SH-SY5Y (cell line): ENCODE data around the gene SLC26A6.

ENCODE experiments used
- GATA2 ChIP-seq: IDR thresholded peaks from 2 replicates; pipeline ENCODE4 v1.6.1; 2011; ENCODE audit warnings: mild to moderate bottlenecking, low read depth, low read length
- GATA3 ChIP-seq: IDR thresholded peaks from 2 replicates; pipeline ENCODE4 v1.6.1; 2011; ENCODE audit warnings: low read depth, mild to moderate bottlenecking, low read length, moderate library complexity

Gene SLC26A6

DNA sequence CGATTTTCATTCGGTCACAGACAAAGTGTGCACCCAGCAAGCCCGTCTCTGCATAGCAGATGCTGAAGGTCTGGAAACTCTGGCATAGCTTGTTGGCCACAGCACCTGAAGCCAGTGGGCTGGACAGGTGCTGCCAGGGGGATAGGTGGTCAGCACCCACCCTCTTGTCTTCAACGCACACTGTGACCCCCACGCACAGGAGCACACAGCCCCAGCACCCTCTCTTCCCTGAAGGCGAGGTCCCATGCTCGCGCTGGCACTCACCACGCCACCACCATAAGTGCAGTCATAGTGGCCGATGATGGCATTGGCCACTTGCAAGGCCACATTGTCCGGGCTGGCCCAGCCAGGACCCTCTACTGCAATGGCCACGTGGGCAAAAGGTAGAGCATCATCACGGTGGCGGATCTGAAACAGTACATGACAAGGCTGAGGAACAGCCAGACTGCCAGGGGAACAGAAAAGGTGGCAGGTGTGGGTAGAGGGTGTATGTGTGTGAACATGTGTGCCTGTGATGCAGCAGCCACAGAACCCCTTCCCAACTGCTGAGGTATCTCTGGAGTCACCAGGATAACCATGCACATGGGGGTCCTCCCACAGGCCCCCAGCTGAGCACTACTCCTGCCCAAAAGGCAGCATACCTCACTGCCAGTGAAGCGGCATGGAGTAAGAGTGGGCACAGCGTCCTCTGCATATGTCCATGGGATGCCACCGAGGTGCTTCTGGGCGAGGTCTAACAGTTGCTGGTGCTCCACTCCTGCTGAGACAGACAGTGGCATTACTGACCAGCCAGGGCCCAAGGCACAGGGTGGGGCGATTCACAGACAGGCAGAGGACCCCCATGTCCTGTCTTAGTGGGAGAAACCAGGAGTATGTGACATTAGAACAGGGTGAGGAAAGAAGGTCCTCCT, 34.3 kb downstream of the SLC26A6 start:
- TF ChIP-seq GATA3 (no peak), GATA2 (no peak)

DNA sequence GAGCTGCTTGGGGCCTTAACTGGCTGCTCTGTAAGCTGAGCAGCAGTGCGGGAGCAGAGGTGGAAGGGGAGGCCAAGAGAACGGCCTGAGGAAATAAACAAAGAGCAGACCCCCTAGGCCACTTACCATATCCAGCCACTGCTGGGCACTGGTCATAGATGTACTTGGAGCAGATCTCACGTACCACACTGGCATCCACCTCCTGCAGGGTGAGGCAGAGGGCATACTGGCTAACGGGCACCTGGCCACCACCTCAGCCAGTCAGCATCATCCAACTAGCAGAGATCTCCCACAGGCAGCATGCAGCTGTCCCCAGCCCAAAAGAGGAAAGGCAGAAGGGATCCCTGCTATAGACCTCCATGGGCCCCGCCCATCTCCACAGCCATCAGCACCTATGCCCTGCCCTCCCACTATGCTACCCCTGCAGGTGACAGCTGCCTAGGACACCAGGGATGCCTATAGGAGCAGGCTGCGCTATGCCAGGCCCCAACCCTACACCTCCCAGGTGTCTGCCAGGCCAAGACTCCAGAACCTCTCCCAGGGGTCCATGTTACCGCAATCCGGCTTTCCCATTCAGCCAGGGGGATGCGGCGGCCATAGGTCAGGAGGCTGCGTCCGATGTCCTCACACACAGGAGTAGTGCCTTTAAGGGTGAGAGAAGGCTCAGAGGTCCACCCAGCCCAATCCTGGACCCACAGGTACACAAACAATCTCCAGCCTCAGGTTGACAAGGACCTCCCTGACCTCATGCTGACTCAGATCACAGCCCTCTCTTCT, 35.6 kb downstream of the SLC26A6 start:
- TF ChIP-seq GATA2 (no peak), GATA3 (no peak)

DNA sequence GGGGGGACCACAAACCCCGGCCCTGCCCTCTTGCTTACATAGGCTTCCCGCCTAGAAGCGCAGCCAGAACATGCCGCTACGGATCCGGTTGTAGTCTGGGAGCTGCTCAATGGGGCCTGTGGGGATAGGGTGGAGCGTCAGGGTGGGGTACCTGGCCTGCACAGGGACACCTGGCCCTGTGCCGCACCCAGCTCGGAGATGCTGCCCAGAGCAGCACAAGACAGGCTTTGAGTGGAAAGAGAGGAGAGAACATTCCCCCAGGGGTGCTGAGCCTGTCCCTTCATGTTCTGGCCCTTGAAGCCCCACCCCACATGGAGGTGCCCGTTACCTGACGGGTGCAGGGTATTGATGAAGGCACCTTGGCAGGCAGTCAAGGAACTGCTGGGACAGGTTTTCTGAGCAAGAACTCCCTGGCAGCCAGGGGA, 36.2 kb downstream of the SLC26A6 start:
- no peak for TF ChIP-seq GATA2
- TF ChIP-seq GATA3, result no peak

DNA sequence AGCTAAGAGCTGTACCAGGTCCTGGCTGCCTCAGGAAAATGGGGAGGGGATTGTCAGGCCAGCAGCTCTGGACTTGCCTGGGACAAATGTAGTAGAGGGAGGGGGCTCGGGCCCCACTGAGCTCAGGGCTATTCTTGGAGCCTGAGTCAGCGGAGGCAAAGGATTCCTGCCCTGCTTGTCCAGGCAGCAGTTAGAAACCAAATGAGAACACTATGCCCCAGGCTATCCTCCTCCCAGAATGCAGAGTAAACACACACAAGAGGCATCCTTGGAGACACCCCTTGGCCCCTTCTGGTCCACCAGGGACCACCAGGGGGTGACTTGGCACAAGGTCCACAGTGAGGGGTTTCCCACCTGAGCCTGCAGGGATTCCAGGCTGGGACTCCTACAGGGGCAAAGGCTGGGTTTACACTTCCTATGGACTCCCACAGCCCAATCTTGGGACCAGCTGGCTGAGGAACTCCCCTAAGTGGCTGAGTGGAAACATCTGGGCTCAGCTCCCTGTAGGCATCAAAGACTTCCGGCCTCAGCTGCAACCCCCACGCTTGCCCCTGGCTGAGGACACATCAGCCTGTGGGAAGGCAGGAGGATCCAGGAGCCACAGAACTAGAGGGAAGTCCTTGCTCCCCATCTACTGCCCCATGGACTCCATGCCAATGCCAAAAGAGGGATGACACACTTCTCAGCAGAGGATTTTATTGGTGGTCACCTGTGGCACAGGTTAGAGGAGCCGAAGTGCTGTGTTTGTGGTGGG, 36.8 kb downstream of the SLC26A6 start:
- TF ChIP-seq GATA3 (no peak), GATA2 (no peak)

DNA sequence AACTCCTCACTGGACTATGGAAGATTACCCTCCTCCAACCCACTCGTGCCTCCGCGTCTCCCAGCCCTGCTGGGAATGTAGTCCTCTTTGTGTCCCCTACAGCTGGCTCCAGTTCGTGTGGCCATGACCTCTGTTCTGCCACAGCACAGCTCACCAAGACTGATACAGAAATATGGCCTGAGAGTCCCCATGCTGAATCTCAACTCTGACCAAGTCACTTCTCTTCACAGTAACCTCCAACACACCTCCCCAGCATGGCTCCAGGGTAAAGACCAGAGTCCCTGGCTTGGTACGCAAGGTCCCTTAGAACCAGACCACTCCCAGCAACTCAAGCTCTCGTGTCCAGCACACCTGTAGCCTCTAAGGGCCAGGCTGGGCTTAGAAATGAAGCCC, 37.9 kb downstream of the SLC26A6 start:
- TF ChIP-seq GATA2 (no peak), GATA3 (no peak)

DNA sequence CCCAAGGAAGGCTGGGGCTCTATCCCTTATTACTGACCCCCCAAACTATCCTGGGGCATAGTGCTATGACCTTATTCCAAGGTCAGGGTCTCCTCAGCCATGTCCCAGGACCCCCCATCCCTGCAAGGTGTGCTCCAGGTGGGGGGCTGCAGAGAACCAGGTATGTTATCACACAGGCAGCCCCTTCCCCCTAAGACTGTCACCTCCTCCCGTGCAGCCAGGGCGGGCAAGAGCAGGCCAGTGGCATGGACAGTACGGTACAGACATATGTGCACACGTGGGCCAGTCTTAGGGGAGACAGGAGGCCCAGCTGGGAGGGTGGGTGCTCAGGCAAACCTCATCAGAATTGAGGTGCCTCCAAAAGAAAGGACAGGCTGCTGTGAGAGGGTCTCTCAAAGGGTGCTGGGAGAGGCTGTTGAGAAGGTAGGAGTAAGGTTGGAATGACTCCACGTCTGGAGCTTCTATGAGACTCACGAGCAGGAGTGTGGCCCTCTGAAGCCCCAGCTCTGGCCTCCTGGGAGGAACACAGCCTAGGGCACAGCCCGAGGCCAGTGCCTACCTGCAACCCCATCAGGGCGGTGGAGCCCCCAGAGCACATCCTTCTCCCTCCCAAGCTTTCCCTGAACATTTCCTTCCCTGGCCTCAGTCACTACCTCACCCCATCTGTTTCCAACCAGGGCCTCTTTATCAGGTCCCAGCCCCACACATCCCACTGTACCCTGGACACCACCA, 38.4 kb downstream of the SLC26A6 start:
- no peak for TF ChIP-seq GATA2
- TF ChIP-seq GATA3, result no peak

DNA sequence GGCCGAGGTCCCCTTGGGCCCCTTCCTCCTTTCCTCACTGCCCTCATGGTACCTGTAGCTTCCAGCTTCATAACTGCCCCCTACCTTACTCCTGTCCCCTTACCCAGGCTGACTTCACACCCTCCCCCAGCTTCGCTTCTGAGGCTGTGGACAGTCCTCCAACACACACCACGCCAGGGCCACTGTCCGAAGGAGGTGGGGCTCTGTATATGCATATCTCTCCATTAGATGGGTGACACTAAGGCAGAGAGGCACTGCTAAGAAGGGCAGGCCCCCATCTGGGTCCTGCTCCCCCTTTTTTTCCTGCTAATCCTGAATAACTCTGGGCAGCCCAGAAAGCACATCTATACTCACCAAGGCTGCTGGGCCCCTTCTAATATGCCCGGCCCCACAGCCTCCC, 39.1 kb downstream of the SLC26A6 start:
- TF ChIP-seq GATA2 (no peak), GATA3 (no peak)

DNA sequence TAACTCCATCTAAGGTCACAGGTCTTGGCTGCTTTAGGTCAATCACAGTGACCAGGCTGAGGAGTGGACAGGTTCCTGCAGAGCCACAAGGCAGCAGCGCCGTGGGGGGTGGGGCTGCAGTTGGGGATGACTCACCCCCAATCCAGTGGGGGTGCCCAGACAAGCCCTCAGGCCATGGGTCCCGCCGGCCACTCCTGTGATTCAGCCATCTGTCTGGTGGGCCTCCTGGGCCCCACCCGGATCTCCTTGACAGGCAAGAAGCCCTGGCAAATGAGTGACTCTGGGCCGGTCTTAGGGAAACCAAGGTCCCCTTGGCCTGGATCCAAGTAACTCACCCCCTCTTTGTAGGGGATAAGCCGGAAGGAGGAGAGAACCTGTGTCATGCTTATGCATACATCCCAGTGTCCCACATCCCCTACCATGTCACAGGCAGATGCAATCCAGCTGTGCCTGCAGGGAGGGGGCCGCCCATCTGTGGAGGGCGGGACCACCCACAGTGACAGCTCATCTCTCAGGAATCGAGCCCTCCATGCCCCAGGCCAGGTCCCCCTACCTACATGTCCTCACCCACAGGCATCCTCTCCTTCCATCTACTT, 39.6 kb downstream of the SLC26A6 start:
- no peak for TF ChIP-seq GATA3
- no peak for TF ChIP-seq GATA2

DNA sequence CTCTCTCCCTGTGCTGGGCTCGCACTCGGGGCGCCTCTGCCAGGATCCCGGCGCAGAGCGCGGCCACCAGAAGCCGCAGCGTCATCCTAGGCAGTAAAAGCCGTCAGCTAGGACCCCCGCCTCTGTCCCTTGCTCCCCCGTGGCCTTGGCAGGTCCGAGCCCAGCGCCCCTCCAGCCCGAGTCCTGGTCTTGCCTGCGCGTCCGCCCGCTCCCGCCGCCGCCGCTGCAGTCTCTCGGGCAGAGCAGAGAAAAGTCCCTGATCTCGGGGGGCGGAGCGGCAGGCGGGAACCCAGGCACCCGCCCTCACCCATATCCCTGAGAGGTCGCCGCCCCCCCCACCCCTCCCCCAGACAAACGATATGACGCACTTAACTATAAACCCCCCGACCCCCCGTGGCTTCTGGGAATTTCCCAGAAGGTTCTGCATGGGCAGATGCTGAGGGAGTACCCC, 40.2 kb downstream of the SLC26A6 start, which contains the start of gene COL7A1:
Gene COL7A1, minus strand, starts transcription at position 255 of the 451 bp plus-strand sequence. Its CDS starts 170 bp downstream, at position 85.
- TF ChIP-seq GATA3 (no peak), GATA2 (no peak)

DNA sequence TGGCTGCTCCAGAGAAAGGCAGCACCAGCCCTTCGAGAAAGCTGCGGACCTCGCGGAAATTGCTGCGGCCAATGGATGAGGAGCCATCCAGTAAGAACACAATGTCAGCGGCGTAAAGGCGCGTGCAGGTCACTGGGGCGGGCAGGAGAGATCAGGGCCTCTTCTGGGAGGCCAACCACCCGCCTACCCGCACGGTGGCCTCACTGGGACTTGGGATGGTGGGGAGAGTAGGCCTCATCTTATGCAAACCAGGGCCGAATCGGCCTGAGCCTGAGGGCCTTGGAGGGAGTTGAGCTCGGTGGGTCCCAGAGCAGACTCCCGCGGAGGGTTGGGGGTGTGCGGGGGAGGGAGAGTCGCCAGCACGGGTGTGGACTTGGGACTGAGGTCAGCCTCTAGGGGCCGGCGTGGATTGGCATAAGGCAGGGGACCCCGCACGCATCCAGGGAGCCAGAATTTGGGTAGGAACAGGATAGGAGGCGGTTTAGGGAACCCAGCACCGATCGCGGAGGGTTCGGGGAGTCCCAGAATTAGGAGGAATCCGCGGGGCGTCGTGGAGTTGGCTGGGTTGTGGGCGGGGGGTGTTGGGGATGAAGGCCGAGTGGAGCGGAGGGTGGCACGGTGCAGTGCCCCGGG, 40.7 kb downstream of the SLC26A6 start:
- no peak for TF ChIP-seq GATA2
- no peak for TF ChIP-seq GATA3

DNA sequence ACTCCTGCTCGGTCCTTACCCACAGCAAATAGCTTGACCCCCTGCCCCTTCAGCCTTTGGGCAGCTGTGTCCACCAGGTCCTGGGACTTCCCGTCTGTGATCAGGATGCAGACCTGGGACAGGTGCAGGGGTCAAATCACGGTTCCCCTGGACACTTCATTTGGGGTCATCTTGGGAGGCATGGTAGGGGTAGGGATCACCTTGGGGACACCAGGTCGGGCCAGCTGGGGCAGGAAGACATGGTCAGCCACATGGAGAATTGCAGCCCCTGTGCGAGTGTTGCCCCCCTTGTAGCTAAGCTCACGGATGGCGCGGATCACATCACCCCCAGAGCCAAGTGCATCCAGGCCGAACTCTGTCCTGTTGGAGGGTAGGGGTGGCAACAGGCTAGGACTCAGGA, 41.9 kb downstream of the SLC26A6 start:
- TF ChIP-seq GATA3, result no peak
- TF ChIP-seq GATA2, result no peak

DNA sequence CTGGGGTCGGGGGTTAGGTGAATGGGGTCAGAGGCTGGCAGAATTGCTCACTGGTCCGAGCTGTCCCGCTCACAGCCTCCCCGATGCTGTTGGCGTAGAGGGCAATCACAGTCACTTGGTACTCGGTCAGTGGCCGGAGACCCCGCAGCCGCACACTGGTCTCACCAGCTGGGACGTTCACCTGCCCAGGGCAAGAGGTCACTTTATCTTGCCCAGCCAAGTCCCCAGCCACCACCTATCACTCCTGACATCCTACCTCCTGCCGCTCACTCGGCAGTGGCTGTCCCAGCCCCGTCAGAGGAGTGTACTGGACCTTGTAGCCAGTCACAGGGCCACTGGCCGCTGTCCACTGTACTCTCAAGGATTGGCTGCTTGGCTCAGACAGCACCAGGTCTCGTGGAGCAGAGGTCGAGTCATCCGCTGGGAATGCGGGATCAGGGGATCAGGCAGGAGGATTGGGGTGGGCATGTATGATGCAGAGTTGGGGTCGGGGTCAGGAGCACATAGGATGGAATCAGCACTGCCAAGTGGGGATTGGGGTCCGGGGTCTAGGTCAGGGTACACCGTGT, 42.7 kb downstream of the SLC26A6 start:
- TF ChIP-seq GATA2, result no peak
- TF ChIP-seq GATA3, result no peak

DNA sequence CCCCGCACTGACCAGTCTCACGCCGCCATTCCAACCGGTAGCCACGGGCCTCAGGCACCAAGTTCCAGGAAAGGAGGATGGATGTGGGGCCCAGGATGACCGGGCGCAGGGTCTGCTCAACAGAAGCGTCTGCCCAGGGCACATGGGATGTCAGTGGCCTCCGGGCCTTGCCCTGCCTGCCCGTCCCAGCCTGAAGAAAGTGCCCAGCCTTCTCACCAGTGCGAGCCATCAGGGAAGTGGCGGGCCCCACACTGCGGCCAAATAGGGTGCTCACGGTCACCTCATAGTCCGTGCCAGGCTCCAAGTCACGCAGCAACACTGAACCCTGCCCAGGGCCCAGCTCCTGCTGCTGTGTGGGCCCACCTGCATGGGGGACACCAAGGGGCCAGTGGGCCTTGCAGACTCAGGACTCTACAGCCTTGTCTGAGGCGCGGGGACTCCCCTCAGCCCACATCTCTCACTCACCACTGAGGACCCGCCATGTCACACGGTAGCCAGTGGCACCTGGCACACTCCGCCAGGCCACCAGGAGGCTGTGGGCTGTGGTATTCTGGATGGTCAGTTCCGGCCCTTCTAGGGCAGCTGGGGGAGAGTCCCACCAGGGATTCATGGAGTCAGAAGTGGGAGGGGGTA, 43.3 kb downstream of the SLC26A6 start:
- no peak for TF ChIP-seq GATA3
- no peak for TF ChIP-seq GATA2
